Inflammatory macrophage treated with lipopolysaccharide for 4 hours (primary cell): ENCODE measurements around the gene SLC17A9.

Experiments used
- DNase-seq: peaks from one replicate; pipeline ENCODE4 v3.0.0-alpha.2; 2020

The SLC17A9 gene, protein sequence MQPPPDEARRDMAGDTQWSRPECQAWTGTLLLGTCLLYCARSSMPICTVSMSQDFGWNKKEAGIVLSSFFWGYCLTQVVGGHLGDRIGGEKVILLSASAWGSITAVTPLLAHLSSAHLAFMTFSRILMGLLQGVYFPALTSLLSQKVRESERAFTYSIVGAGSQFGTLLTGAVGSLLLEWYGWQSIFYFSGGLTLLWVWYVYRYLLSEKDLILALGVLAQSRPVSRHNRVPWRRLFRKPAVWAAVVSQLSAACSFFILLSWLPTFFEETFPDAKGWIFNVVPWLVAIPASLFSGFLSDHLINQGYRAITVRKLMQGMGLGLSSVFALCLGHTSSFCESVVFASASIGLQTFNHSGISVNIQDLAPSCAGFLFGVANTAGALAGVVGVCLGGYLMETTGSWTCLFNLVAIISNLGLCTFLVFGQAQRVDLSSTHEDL

DNA sequence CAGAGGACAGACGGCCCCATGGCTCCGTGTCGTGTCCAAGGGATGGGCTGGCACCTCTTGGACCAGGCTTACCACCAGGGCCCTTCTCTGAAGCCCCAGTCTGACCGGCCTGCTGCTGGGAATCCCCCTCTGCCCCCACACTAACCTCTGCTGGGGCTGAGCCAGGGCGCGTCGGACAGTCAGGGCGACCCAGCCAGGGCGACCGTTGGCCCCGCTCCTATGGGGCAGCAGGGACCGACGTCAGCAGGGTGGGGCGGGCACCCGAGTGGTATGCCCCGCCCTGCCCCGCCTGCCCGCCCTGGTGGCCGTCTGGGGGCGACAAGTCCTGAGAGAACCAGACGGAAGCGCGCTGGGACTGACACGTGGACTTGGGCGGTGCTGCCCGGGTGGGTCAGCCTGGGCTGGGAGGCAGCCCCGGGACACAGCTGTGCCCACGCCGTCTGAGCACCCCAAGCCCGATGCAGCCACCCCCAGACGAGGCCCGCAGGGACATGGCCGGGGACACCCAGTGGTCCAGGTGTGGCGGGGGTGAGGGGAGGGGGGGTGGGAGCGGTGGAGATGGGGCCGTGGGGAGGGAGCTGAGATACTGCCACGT lies at the start of gene SLC17A9:
Gene SLC17A9, plus strand, starts transcription at position 337 of the 595 bp plus-strand sequence. Its CDS starts 122 bp downstream, at position 459.
- DNase-seq, result peak; percentile 92

DNA sequence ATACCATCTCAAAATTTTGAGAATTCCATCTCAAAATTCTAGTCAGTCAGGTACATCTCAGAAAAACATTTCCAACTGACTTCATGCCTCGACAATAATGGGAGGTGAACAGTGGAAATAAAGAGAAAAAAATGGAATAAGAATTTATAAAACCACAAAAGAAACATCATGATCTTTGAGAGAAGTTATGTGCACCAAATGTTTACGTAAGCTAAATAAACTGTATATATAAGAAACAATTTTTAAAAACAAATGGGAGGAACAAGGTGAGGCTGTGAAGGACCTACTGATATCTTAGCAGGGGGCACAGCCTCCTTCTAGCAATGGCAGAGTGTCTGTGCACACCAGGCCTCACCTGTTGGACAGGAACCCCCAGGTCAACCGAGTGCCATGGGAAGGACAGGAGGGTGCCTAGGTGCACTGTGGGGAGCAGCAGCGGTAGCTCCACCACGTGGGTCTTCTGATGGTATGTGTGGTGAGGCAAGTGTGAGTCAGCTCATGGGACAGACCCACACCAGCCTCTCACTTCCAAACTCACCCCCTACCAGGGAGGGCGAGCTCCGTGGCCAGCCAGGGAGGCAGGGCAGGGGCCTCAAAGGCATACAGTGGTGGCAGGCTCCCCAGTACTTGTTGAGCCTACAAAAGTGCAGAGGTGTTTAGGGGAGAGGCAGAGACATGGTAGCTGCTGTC lies 49.4 kb upstream of the SLC17A9 start:
- DNase-seq, result no peak

DNA sequence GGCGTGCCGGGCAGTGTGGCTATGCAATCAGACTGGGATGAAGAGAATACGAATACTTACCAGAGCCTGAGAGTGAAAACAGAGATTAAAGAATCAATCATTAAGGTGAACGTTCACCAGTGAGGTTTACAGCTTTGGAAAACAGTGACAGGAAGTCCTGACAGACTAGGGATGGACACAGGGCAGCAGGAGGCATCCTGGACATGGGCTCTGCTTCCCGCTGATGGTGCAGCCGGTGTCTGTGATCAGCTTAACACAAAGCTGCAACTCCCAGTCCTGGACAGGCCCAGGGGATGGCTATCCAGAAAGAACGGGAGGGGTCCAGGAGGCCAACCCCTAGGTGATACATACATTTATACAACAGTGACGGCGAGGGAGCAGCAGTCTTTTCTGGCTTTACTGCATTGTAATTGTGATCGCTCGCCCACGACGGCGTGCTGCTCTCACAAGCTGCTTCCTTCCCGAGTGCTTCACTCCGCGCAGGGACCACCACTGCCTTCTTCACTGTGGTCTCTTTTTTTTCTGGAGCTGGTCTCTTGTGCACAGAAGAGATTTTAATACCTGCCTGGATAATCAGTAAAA lies 46.9 kb upstream of the SLC17A9 start:
- DNase-seq, result no peak

DNA sequence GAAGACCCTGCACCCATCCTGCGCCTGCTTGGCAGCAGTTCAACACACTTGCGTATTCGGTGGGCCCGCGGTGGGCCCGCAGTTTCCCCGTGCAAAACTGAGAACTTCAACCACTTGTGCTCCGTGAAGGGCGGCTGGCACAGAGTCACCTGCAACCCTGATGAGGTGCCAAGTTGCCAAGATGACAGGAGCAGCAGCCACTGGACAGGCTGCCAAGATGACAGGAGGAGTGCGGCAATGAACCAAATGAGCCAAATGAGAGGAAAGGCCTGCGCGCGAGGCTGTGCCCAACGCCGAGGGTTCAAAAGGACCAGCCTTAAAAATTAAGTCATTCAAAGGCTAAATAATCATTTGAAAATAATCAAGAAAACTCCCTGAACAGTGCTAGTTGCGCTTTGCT lies 46.3 kb upstream of the SLC17A9 start:
- no peak for DNase-seq

DNA sequence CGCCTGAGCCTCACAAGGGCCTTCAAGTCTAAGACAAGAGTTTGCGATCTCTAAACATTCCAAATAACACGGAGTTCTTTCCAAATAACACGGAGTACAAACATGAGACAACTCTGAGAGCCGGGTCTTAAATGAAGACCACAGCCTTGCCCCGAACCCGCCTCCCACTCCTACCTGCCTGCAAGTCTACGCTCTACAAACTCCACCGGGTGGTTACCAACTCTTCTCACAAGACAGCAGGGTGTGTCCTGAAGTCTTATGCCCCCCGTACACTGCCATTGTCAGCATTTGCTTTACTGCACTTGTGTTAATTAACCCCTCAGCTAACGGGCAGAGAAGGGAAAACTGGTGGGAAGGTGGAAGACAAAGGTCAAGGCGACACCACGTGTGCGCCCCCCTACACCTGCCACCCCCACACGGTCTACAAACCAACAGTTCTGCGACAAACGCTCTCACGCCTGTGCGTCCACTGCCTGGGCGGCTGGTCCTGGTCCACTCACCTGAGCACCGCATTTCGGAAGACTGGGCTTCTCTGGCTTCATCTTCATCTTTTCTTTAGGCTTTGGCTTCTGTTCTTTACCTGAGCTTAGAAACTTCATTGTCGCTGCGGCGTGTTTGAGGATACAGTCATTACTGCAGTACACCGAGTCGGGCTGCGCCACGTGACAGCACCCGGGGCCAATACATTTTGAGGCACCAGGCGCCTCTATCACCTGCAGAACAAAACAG lies 45.7 kb upstream of the SLC17A9 start:
- no peak for DNase-seq

DNA sequence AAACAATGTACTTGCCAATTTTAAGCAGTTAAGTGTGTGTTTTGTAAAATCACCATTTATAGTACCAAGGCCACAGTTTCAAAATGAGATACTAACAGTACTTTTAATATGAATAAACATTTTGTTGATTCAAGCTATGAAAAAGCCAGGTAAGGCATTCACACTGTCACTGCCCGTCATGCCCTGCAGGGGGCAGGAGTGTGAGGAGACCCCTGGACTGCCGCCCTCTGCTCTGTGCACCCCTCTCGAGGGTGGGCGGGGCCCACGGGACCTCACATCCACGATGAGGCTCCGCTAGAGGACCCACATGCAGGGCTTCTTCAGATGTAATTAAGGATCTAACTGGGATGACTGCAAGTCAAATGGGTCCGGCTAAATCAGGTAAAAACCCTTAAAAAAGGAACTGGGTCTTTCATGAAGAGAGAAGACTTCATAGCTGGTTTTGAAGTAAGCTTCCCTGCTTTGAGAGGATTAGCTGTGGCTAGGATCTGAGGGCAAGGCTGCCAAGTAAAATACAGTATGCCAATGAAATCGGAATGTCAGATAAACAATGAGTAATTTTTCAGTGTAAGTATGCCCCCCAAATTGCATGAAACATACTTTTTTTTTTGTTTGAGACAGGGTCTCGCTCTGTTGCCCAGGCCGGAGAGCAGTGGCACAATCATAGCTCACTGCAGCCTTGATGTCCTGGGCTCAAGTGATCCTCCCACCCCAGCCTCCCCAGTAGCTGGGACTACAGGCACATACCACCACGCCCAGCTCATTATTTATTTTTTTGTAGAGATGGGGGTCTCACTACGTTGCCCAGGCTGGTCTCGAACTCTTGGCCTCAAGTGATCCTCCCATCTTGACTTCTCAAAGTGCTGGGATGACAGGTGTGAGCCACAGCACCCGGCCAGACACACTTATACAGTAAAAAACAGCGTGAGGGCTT lies 44.9 kb upstream of the SLC17A9 start:
- no peak for DNase-seq

DNA sequence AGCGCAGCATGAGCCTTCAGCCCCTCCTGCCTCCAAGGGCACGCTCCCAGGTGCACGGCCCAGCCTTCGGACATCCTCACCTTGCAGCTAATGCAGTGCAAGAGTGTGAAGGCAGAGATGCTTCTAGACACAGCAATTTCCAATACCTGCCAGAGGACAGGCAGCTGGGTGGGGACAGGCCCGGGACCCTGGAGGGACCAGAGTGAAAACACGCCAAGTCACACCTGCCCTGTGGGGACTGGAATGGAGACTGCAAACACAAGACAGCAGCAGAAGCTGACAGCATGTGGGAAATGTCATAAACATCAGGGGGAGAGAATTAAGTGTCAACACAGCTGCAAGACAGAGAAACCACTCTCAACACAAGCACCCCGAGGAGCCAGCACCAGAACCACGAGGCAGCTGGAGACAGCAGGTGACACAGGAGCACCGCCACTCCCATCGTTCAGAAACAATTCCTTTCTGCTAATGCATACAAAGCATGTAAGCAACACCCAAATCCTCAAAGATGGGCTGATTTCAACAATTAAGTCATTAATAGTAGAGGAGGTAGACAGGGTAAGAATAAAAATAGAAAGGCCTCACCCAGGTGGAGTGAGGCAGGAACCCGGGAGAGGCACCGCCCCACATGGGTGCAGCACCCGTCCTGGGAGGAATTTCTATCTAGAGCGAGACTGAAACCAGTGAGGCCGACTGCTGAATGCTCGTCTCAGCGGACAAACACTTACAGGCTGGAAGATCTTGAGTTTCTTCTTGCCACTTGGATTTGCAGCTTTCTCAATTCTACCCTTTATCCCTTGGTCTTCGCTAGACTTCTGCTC lies 43.3 kb upstream of the SLC17A9 start:
- no peak for DNase-seq

DNA sequence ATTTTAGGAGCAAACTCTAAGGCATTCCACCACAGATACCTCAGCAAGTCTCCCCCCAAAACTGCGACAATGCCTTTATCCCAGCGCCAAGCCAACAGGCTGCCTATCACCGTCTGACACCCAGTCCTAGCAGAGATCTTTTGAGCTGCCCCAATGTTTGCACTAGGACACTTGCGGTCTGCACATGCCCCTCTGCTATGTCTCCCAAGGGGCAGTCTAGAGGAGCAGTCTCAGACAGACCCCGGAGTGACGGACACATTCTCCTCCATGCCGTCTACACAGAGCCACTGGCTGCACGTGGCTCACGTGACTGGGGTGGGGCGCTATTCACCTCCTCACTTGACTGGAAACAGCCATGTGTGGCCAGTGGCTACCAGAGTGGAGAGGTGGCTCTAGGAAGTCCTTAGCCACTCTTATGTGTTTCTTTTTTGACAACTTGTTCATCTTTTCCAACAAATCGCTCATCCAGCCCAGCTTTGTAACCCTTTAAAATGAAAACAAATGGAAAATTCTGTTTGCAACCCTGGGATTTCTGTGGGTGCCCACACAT lies 42.2 kb upstream of the SLC17A9 start:
- DNase-seq, result no peak

DNA sequence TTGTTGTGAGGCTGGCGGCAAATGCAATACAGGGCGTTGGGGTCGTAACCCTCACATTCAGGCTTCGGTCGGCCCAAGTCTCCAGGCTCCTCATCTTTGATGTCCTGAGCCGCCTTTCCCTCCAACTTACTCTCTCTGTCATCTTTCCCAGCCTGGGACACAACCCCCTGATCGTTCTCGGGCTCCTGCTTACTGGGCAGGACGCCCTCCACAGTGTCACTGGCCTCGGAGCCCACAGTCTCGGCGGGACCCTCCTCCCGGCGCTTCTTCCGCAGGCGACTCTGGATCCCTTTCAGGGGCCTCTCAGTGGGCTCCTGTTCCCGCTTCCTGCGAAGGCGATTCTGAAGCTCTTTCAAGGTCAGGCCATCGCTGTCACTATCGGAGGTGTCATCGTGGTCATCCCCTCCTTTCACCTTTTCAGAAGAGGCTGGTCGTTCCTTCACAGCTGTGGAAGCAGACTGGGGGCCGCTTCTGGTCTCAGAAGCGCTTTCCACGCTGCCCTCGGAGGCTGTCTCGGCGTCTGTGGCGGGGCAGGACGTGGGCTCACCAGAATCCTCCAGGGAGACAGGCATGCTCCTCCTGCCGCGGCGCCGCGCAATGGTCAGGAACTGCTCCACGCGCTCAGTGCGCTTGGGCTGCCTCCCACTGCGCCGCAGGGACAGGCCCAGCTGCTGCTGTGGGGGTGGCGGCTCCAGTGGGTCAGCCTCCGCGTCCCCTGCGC lies 41.6 kb upstream of the SLC17A9 start:
- no peak for DNase-seq

DNA sequence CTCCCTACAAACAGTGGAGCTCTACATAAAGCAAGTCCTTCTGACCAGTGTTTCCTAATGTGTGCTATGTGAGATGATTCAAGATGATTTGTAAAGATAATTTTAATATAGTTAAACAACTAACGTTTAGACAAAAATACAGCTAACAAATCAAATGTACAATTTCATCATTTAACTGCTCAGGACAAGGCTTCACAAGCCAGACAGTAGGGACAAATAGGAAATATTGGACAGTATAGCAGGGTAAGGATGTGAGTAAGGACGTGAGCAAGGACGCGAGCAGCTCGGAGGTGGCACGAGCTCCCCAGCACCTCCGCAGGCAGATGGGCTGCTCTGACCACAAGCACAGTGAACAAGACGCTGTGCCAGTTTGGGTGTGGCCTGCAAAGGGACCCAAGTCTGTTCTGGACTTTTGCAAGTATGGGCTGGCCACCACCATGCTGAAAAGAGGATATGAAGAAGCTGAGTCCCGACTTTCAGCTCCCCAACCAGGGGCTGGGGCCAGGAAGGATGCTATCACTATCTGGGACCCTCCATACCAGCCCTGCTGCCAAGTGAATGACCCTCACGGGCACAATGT lies 40.7 kb upstream of the SLC17A9 start:
- DNase-seq, result no peak

DNA sequence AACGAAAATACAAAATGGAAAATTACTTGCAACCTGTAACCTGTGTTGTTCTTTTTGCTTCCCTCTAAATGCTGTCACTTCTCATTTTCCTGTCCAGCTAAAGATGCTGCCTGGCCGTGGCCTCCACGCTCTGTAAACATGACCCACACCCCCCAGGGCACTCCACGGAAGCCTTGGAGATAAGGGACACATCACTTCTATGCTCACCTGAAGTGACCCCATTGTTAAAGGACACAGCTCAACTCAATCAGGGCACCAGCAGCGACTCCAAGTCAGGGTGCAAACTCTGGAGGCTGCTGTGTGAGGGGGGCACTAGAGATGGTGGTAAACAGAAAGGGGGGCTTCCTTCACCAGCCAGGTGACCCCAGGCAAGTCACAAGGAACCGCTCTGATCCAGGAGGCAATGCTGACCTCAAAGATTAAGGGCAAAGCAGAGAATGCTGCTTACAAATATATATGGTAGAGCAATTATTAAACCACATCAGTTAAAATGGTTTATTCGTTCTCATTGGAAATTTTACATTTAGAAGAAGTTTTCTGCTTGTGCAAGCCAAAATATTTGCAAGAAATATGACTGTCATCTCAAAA lies 39.4 kb upstream of the SLC17A9 start:
- no peak for DNase-seq

DNA sequence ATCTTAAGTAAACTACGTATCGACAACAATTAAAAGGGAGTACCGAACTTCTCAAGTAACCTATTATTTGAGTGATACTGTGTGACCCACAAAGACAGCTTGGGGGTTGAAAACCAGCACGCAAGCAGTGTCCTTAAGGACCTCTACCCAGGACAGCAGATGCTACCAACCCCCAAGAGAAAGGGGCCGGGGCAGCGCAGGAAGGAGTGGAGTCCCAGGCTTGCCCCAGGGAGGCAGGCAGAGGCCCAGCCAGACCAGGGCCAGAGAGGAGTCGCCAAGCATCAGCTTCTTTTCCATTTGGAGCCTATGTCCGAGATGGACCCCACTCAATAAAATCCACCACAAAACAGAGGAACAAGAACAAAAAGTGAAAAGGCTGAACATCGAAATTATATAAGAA lies 38.1 kb upstream of the SLC17A9 start:
- DNase-seq, result no peak

DNA sequence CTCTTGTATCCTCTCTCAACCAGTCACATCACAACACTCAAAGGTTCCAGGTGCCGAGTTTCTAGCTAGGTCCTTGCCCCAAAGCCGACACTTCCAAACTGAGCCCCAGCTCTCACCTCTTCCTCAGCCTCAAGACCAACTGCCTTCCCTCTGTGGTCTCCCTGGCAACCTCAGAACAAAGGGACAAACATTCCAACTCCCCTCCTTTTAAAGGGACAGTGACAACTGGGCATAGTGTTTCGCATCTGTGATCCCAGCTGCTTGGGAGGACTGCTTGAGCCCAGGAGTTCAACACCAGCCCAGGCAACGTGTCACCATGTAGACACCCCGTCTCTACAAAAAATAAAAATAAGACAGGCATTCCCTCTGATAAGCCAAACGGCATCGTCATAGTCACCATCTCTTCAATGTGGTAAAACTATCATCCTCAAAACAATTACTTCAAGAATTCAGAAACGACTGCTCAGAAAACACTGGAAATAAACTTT lies 37.5 kb upstream of the SLC17A9 start:
- DNase-seq, result no peak

DNA sequence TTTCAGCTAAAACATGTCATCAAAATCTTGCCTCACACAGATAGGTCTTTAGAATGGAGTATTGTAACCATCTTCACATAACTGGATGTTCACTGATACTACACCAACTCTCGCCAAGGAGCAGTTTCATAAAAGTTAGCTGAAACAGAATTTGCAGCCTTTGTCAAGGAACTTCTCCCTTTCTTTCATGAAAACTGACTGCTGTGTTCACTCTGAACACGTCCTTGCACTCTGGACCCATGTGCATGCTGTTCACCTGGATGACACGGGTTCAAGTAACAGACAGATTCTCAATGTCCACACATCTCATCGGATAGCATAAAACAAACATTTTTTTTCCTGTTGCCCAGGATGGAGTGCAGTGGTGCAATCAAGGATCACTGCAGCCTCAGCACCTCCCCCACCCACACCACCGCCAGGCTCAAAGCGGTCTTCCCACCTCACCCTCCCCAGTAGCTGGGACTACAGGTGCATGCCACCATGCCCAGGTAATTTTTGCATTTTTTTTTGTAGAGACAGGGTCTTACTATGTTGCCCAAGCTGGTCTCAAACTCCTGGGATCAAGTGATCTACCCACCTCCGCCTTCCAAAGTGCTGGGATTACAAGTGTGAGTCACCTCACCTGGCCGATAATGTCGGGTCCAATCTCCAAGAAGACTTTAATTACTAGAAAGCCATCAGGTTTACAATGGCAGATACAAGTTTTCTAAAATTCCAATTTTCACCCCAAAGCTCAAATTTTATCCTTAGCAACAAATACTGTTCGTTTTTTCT lies 35.6 kb upstream of the SLC17A9 start:
- no peak for DNase-seq

DNA sequence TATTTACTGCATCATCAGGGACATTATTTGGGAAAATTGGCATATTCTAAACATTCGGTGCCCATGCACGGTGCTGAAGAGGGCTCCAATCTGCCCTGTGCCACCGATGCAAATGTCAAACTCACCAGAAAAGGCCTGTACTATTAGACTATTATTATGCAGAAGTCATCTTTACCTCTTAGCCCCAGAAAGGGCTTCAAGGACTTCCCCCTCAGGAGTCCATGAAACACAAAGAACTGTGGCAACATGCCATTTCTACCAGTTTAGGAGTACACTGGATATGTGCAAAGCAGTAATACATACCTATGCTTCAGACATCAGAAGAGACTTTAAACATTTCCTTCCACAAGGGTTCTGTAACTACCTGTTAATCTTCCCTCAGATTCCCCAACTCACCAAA lies 34.8 kb upstream of the SLC17A9 start:
- DNase-seq, result no peak

DNA sequence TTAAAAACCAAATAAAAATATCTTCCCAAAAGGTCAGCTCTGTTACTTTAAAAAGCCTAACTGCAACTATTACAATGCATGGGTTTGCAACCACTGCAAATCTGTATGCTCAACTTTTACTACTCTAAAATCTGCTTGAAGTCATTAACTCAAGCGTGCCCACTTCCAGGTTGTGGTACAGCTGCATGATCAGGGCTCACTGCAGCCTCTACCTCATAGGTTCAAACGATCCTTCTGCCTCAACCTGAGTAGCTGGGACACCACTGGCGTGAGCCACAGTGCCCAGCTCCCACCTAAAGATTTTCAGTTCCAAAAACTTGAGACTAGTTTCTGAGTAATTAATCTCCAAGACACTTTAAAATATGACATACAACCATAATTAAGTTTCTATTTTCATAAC lies 34.4 kb upstream of the SLC17A9 start:
- no peak for DNase-seq

DNA sequence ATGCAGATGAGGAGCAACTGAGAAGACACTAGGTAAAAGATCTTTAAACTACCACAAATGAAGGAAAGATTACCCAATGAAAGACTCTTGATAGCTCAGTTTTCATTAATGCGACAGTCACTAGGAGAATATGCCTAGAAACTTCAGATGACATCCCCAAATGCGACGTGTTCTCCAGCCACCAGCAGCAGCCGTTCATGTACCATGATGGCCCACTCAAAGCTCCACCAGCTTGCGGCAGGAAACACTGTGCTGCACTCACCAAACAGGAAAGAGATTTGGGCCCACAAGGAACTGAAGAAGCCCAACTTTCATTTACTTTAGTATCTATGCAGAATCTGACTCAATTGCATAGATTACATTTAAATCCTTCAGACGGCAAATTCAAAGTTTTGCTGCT lies 33.7 kb upstream of the SLC17A9 start:
- DNase-seq, result no peak

DNA sequence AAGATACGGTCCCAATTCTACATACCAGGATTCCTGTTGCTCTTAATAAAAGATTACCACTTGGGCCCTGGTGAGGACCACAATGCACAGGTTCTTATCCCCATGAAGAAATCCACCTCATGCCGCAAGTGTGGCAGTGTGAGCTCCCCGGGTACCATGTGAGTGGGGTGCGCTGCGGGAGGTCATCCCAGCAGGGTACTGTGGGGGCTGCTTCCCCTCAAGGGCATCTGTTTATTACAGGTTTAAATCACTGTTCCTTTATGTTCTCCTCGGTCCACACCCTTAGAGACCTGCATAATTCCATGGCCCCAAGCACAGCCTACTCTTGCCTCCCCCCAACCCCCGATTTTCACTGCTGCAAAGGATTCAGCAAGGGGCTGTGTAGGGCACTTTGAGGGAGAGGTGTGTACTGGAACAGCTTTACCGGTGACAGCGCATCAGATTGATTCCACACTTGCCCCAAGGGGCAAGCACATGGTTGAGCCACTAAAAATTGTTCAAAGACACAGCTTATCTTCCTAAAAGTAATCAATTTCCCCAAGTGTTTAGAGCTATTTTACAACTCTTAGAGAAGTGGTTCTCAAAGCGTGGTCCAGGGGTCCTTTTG lies 32.4 kb upstream of the SLC17A9 start:
- no peak for DNase-seq
